Measurements from ENCODE around the gene C15orf61.

C15orf61 gene

GRCh38 chr15:67551207-67551743 is 30.3 kb downstream of the C15orf61 start:
- no peak for DNase-seq

DNA sequence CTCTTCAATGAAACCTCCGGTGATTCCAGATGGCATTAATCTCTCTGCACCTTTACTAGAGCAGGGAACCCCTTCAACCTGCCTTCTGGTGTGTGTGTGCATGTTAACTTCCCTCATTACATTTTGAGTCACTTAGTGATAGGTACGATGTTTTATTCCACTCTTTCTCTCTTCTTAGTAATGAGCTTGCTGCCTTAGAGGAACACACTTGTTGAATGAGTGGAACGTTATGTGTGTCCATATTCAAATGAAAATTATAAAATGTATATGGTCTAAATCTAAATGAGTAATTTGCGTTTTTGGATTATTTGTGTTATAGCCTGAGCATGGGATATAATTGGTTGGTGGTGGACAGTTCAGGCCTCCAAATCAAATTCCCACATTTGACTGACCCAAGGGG is 33.6 kb downstream of the C15orf61 start:
- no peak for DNase-seq

DNA sequence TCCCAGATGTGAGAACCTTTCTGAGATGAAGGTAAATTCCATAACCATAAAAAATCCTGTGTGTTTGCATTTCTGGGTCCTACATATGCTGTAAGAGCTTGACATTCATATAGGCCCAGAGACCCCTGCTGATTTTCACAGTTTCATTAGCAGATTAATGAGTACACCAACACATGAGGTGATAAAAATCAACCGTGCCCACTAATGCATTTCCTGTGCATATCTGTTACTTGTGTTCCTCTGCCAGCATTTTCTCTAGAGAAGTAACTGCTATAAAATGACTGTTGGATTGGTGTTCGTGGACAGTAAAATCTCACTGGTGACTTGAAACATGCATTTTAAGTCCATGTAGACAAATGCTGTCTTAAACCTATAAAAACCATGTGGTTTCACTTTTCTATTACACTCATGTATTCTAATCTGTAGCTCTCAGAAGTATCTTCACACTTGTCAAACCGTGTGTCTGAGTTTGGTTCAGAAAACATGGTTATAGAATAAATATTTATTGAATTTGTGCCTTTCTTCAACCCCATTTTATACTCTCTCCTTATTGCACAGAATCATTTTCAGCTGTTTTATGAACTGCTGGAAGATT is 36.1 kb downstream of the C15orf61 start:
- no peak for DNase-seq

DNA sequence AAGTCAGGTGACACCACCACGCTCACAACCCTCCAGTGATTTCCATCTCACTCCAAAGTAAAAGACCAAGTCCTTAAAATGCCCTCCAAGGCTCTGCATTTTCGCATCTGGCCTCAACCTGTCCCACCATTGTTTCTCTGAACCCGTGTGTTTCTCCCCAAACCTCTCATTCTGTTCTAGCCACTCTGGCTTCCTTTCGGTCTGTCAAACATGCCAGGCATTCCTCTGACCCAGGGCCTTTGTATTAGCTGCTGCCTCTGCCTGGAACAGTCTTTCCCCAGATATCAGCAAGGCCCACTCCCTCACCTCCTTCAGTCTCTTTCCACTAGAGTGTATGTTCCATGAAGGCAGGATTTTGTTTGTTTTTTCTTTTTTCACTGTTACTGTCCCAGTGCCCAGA is 37.6 kb downstream of the C15orf61 start:
- DNase-seq: no peak

GRCh38 chr15:67559158-67559557 is 38.2 kb downstream of the C15orf61 start:
- DNase-seq: no peak

- no peak for DNase-seq
These were observed 38.6 kb downstream of the C15orf61 start for GRCh38 chr15:67559576-67559975.

- no peak for DNase-seq
These were observed 39.4 kb downstream of the C15orf61 start for GRCh38 chr15:67560320-67560719.

DNA sequence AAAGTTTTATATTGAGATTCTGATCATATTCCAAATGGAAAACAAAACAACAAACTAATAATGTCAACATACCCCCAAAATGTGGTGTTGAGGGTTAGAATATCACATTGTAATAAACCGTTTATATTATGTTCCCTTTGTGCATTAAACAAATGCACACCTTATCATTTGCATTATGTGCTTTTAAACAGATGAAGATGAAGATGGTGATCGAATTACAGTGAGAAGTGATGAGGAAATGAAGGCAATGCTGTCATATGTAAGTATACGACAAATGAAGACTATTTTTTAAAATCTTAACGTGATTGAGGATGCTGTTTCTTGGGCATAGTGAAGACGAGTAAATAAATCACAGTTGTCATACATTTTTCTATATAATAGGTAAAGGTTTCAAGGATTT is 42.2 kb downstream of the C15orf61 start:
- no peak for DNase-seq

- no peak for DNase-seq
These were observed 43.4 kb downstream of the C15orf61 start for GRCh38 chr15:67564021-67564967.

- DNase-seq: no peak
These were observed 44.0 kb downstream of the C15orf61 start for GRCh38 chr15:67564968-67565345.

GRCh38 chr15:67569668-67570067 is 48.7 kb downstream of the C15orf61 start:
- no peak for DNase-seq

DNA sequence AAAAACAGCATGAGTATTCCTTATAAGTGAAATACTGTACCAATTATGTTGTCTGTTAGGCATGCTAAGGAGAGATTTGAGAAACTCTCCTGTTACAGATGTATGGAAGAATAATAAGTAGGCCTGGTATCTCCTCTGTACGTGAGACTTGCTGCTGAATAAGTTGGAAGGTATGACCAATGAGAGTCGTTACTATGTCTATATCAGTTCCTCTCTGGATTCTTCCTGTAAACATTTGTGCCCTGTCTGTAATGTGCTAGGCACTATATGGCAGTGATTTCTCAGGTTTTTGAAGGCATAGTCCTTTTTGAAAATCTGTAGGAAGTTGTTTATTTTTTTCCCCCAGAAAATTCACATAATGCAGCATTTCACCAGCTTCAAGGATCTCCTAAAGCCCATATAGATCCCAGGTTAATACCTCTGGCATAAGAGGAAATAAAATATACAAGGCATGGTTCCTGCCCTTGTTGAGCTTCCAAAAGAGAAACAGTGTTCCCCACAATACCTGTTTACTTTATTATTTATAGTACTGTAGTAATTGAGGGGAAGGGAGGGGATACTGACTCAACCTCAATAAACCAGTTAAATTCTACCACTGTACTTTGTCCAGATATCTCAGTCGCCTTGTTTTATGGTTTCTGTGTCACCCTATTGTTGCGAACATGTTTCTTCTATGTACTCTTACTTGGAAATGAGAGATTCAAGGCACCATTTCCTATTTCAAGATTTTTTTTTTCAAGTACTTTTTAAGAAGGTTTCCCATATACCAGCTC is 50.1 kb downstream of the C15orf61 start:
- no peak for DNase-seq

DNA sequence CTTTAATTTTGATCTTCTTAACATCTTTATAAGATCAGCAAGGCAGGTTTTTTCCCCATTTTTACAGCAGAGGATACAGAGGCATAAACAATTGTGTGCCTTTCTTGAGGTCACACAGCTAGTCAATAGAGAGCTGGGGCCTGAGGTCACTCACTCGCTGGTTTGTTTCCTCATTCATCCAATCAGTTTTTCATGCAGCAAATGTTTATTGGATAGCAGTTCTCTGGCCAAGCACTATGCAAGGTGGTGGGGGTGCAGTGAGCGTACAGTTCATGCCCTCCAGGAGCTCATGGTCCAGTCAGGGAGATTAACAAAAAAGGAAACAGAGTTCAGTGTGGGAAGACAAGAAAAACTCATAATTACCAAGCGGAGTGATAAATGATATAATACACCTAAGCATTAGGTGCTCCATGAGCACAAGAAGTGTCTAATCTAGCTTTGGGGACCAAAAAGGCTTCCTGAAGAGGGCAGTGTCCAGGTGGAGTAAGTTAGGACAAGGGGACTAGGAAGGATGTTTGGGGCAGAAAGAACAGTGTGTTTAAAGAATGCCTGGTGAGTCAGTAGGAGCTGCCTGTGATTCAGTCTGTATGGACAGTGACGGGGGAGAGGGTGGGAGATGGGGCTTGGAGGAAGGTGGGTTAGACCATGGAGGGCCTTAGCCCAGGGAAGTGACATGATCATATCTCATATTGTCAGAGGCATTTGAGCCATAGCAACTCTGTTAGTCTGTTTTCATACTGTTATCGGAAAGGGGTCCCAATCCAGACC is 50.9 kb downstream of the C15orf61 start:
- no peak for DNase-seq

DNA sequence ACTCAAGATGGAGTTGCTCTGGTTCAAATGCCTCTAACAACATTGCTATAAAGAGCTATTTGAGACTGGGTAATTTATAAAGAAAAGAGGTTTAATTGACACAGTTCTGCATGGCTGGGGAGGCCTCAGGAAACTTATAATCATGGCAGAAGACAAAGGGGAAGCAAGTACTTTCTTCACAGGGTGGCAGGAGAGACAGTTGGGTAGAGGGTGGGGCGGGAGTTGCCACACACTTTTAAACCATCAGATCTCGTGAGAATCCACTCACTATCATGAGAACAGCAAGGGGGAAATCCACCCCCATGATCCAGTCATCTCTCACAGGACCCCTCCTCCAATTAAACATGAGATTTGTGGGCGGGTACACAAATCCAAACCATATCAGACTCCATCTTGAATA is 52.3 kb downstream of the C15orf61 start:
- no peak for DNase-seq

DNA sequence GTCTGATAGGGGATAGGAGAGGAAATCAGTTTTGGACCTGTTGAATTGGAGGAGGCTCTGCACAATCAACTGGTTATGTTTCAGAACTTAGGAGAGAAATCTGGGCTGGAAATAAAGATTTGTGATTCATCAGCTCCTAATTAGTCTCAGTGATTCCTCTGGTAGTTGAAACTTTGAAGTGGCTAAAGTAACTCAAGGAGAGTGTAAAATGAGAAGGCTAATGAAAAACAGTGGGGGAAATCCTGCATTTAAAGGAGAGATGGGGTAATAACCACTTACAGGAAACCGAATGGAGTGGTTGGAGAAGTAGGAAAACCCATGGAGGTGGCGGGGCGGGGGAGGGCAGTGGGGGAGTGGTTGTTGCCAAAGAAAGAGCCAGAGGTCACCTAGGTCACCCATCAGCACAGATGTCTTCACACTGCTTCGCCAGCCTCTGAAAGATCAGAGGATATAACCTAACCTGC is 54.1 kb downstream of the C15orf61 start:
- no peak for DNase-seq

DNA sequence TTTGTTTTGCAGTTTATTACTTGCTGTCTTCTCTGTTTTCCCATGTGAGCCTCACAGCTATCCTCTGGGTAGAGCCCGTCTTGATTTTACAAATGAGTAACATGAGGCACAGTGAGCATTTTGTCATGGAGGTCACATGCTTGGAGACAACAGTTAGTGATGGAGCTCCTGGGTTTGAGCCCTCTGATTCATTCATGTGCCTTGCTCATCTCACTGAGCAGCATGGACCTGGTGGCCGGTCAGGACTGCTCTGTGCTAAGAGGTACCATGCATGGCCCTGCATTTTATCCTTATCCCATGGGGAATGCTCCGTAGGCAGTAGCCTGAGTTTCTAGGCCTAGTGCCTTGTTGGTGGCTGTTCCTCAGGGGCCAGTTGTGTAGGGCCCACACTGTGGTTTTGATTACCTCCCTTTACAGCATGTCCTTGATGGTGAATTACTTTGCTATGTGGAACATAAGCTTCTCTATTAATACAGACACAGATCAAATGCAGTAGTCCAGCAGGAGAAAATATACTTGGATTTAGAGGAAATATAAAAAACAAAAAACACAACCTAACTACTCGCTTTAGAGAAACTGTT is 57.2 kb downstream of the C15orf61 start:
- DNase-seq: no peak

- DNase-seq: no peak
These were observed 58.2 kb downstream of the C15orf61 start for GRCh38 chr15:67579164-67579563.

Measured in 8988T (cell line).